Neural cell (in vitro differentiated cells): ENCODE measurements around the gene HIVEP2. TPM values are rescaled to one million over a fixed set of nuclear protein-coding genes. Genes with fewer than 3 reads are reported as not detected.

Experiments
- H2AFZ ChIP-seq: fragments of 200-600, 300-800 bp; sonication (generic), shearing (Covaris generic); 2 replicates; pipeline ENCODE4 v1.6.0; 2014; ENCODE audit warnings: low read depth, mild to moderate bottlenecking, antibody characterized with exemption, low read length, moderate library complexity
- H3F3A ChIP-seq: fragments of 200-600 bp; shearing (Covaris generic); 2 replicates; pipeline ENCODE4 v1.6.1; 2016; ENCODE audit warnings: mild to moderate bottlenecking, moderate library complexity, mixed read lengths, antibody characterized with exemption, low read length; ENCODE audit not compliant: insufficient read depth, poor library complexity, severe bottlenecking
- H3K27ac ChIP-seq: fragments of 200-600, 300-800 bp; sonication (generic), shearing (Covaris generic); 2 replicates; pipeline ENCODE4 v1.5.1; 2014; ENCODE audit warnings: mild to moderate bottlenecking, low read length, moderate library complexity
- H3K27me3 ChIP-seq: fragments of 300-800, 200-600 bp; sonication (generic), shearing (Covaris generic); 2 replicates; pipeline ENCODE4 v1.6.0; 2014; ENCODE audit warnings: mild to moderate bottlenecking, low read depth, low read length, moderate library complexity; ENCODE audit not compliant: insufficient read depth
- H3K36me3 ChIP-seq: fragments of 300-800, 200-600 bp; sonication (generic), shearing (Covaris generic); 2 replicates; pipeline ENCODE4 v1.5.1; 2014; ENCODE audit warnings: mild to moderate bottlenecking, antibody characterized with exemption, low read length, moderate library complexity; ENCODE audit not compliant: insufficient read depth
- H3K4me2 ChIP-seq: fragments of 300-800, 200-600 bp; sonication (generic), shearing (Covaris generic); 2 replicates; pipeline ENCODE4 v1.6.0; 2014; ENCODE audit warnings: mild to moderate bottlenecking, low read length
- H3K4me3 ChIP-seq: fragments of 300-800, 200-600 bp; sonication (generic), shearing (Covaris generic); 2 replicates; pipeline ENCODE4 v1.5.1; 2014; ENCODE audit warnings: mild to moderate bottlenecking, low read length, moderate library complexity
- H3K79me2 ChIP-seq: fragments of 200-600 bp; shearing (Covaris generic); replicated peaks from 2 replicates; pipeline ENCODE4 v1.6.0; 2014; ENCODE audit warnings: mild to moderate bottlenecking, low read length, moderate library complexity; ENCODE audit not compliant: insufficient read depth
- H3K9ac ChIP-seq: fragments of 300-800, 200-600 bp; sonication (generic), shearing (Covaris generic); 2 replicates; pipeline ENCODE4 v1.6.1; 2016; ENCODE audit warnings: mild to moderate bottlenecking, low read length, mixed read lengths
- H3K9me2 ChIP-seq: fragments of 200-600 bp; shearing (Covaris generic); 2 replicates; pipeline ENCODE4 v1.6.1; 2016; ENCODE audit warnings: mild to moderate bottlenecking, low read length, mixed read lengths; ENCODE audit not compliant: insufficient read depth
- H3K9me3 ChIP-seq: fragments of 200-600, 300-800 bp; sonication (generic), shearing (Covaris generic); 2 replicates; pipeline ENCODE4 v1.6.1; 2016; ENCODE audit warnings: mild to moderate bottlenecking, mixed run types, low read length, moderate library complexity, mixed read lengths
- H4K20me1 ChIP-seq: fragments of 200-600 bp; shearing (Covaris generic); 2 replicates; pipeline ENCODE4 v1.6.1; 2016; ENCODE audit warnings: mild to moderate bottlenecking, mixed run types; ENCODE audit not compliant: insufficient read depth
- EP300 ChIP-seq: fragments of 450-650 bp; conservative IDR thresholded peaks from 2 replicates; pipeline ENCODE4 v1.6.1; 2014; ENCODE audit warnings: antibody characterized with exemption, mild to moderate bottlenecking, moderate library complexity; ENCODE audit not compliant: poor library complexity, severe bottlenecking
- EZH2 ChIP-seq: fragments of 200-600, 300-800 bp; shearing (Covaris generic), sonication (generic); IDR thresholded peaks from 2 replicates; pipeline ENCODE4 v1.6.1; 2014; ENCODE audit warnings: antibody characterized with exemption, low read length, borderline replicate concordance, mild to moderate bottlenecking; ENCODE audit not compliant: insufficient read depth, poor library complexity, severe bottlenecking
- MXI1 ChIP-seq: fragments of 450-650 bp; conservative IDR thresholded peaks from 2 replicates; pipeline ENCODE4 v1.6.1; 2014; ENCODE audit warnings: antibody characterized with exemption, mild to moderate bottlenecking; ENCODE audit not compliant: poor library complexity, severe bottlenecking
- POLR2AphosphoS5 ChIP-seq: IDR thresholded peaks from 2 replicates; pipeline ENCODE4 v1.6.1; 2012
- RAD21 ChIP-seq: fragments of 450-650 bp; conservative IDR thresholded peaks from 2 replicates; pipeline ENCODE4 v1.6.1; 2014; ENCODE audit warnings: antibody characterized with exemption, mild to moderate bottlenecking, moderate library complexity
- SMC3 ChIP-seq: fragments of 450-650 bp; conservative IDR thresholded peaks from 2 replicates; pipeline ENCODE4 v1.6.1; 2014; ENCODE audit warnings: antibody characterized with exemption, mild to moderate bottlenecking, moderate library complexity; ENCODE audit not compliant: poor library complexity
- TAF1 ChIP-seq: IDR thresholded peaks from 2 replicates; pipeline ENCODE4 v1.6.1; 2012; ENCODE audit warnings: low read depth
- polyA plus RNA-seq: library from polyadenylated mRNA; depleted of rRNA; stranded (reverse); fragments of >200 nt; gene quantifications from 2 replicates; pipeline ENCODE4 v1.2.3, GENCODE V29; 2014
- TF ChIP-seq, protein P1 (sequence below): fragments of 450-650 bp; IDR thresholded peaks from 2 replicates; pipeline ENCODE4 v1.5.1; 2014; ENCODE audit warnings: antibody characterized with exemption, mild to moderate bottlenecking, moderate library complexity; ENCODE audit not compliant: poor library complexity, severe bottlenecking
- TF ChIP-seq, protein P2 (sequence below): IDR thresholded peaks from 2 replicates; pipeline ENCODE4 v1.6.1; 2012; ENCODE audit warnings: borderline replicate concordance

The HIVEP2 gene
- polyA plus RNA-seq, 1 donor from 2014 or later, result 6.0 TPM

DNA sequence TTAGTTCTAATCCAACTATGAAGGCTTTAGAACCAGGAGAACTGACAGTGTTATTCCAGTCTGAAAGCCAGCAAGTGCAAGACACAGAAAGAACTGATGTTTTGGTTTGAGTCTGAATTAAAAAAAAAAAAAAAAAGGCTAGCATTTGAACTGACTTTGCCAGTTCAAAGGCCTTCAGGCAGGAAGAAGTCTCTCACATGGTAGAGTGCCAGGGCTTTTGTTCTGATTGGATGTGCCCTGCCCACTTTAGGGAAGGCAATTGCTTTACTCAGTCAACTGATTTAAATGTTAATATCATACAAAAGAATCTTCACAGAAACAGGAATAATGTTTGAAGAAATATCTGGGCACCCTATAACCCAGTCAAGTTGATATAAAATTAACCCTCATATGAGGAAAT lies 212.2 kb downstream of the HIVEP2 start:
- Histone ChIP-seq H3K27ac (no peak overlapping the region), H3K36me3 (no peaks in the 10 kb centered on the region), H2AFZ (no peak overlapping the region), H4K20me1 (no peaks in the 10 kb centered on the region), H3F3A (no peaks in the 10 kb centered on the region), H3K4me2 (no peak overlapping the region), H3K79me2 (no peaks in the 10 kb centered on the region), H3K9me3 (no peaks in the 10 kb centered on the region), H3K27me3 (no peaks in the 10 kb centered on the region), H3K4me3 (no peak overlapping the region), H3K9ac (no peak overlapping the region), H3K9me2 (no peaks in the 10 kb centered on the region)
- TF ChIP-seq, protein P1, sequence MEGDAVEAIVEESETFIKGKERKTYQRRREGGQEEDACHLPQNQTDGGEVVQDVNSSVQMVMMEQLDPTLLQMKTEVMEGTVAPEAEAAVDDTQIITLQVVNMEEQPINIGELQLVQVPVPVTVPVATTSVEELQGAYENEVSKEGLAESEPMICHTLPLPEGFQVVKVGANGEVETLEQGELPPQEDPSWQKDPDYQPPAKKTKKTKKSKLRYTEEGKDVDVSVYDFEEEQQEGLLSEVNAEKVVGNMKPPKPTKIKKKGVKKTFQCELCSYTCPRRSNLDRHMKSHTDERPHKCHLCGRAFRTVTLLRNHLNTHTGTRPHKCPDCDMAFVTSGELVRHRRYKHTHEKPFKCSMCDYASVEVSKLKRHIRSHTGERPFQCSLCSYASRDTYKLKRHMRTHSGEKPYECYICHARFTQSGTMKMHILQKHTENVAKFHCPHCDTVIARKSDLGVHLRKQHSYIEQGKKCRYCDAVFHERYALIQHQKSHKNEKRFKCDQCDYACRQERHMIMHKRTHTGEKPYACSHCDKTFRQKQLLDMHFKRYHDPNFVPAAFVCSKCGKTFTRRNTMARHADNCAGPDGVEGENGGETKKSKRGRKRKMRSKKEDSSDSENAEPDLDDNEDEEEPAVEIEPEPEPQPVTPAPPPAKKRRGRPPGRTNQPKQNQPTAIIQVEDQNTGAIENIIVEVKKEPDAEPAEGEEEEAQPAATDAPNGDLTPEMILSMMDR, result no peak
- TF ChIP-seq SMC3 (no peak), TAF1 (no peak)

DNA sequence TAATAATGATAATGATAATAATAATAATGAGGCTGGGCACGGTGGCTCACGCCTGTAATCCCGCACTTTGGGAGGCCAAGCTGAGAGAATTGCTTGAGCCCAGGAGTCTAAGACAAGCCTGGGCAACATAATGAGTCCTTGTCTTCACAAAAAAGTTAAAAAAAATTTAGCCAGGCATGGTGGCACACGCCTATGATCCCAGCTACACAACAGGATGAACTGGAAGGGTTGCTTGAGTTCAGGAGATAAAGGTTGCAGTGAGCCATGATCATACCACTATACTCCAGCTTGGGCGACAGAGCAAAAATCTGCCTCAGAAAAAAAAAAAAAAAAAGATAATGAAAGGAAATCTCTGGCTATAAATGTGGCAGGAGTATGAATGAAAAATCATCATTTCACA lies 213.4 kb downstream of the HIVEP2 start:
- no peaks in the 10 kb centered on the region for H3K9me3 ChIP-seq
- H3K9me2 ChIP-seq, result no peaks in the 10 kb centered on the region
- H4K20me1 ChIP-seq, result no peaks in the 10 kb centered on the region
- H3K9ac ChIP-seq, result no peak overlapping the region
- no peak overlapping the region for H3K4me3 ChIP-seq
- no peaks in the 10 kb centered on the region for H3K27me3 ChIP-seq
- TF ChIP-seq EP300 (no peak), MXI1 (no peak), POLR2AphosphoS5 (no peak), TAF1 (no peak), RAD21 (no peak), SMC3 (no peak), EZH2 (no peak)
- TF ChIP-seq, protein P2, sequence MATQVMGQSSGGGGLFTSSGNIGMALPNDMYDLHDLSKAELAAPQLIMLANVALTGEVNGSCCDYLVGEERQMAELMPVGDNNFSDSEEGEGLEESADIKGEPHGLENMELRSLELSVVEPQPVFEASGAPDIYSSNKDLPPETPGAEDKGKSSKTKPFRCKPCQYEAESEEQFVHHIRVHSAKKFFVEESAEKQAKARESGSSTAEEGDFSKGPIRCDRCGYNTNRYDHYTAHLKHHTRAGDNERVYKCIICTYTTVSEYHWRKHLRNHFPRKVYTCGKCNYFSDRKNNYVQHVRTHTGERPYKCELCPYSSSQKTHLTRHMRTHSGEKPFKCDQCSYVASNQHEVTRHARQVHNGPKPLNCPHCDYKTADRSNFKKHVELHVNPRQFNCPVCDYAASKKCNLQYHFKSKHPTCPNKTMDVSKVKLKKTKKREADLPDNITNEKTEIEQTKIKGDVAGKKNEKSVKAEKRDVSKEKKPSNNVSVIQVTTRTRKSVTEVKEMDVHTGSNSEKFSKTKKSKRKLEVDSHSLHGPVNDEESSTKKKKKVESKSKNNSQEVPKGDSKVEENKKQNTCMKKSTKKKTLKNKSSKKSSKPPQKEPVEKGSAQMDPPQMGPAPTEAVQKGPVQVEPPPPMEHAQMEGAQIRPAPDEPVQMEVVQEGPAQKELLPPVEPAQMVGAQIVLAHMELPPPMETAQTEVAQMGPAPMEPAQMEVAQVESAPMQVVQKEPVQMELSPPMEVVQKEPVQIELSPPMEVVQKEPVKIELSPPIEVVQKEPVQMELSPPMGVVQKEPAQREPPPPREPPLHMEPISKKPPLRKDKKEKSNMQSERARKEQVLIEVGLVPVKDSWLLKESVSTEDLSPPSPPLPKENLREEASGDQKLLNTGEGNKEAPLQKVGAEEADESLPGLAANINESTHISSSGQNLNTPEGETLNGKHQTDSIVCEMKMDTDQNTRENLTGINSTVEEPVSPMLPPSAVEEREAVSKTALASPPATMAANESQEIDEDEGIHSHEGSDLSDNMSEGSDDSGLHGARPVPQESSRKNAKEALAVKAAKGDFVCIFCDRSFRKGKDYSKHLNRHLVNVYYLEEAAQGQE, result no peak
- TF ChIP-seq, protein P1, result no peak
- H3K27ac ChIP-seq, result no peak overlapping the region
- no peaks in the 10 kb centered on the region for H3F3A ChIP-seq
- H3K79me2 ChIP-seq, result no peaks in the 10 kb centered on the region
- no peak overlapping the region for H3K4me2 ChIP-seq
- no peak overlapping the region for H2AFZ ChIP-seq
- no peaks in the 10 kb centered on the region for H3K36me3 ChIP-seq
